HCT116 (cell line): Measurements from ENCODE around the gene MLYCD.

ENCODE experiments used
- CBX3 ChIP-seq: IDR thresholded peaks from 2 replicates; pipeline ENCODE4 v1.6.1; 2012; ENCODE audit warnings: low read depth
- EGR1 ChIP-seq: IDR thresholded peaks from 2 replicates; pipeline ENCODE4 v1.6.1; 2012; ENCODE audit warnings: low read depth
- ELF1 ChIP-seq: IDR thresholded peaks from 2 replicates; pipeline ENCODE4 v1.6.1; 2012; ENCODE audit warnings: low read depth, borderline replicate concordance
- EZH2 ChIP-seq: fragments of 200-600 bp; sonication (generic); IDR thresholded peaks from 2 replicates; pipeline ENCODE4 v1.6.1; 2017; ENCODE audit warnings: antibody characterized with exemption, mixed run types
- EZH2phosphoT487 ChIP-seq: fragments of 200-600 bp; IDR thresholded peaks from 2 replicates; pipeline ENCODE4 v1.6.1; 2018; ENCODE audit warnings: antibody characterized with exemption, borderline replicate concordance
- FOSL1 ChIP-seq: IDR thresholded peaks from 2 replicates; pipeline ENCODE4 v1.6.1; 2012; ENCODE audit warnings: low read depth
- POLR2A ChIP-seq: IDR thresholded peaks from 2 replicates; pipeline ENCODE4 v1.7.0; 2011; ENCODE audit warnings: borderline replicate concordance; ENCODE audit not compliant: insufficient read depth, insufficient read length; ENCODE audit errors: extremely low read depth
- POLR2AphosphoS5 ChIP-seq: IDR thresholded peaks from 2 replicates; pipeline ENCODE4 v1.6.1; 2011; ENCODE audit warnings: mild to moderate bottlenecking, low read depth, low read length, moderate library complexity
- SP1 ChIP-seq: IDR thresholded peaks from 2 replicates; pipeline ENCODE4 v1.6.1; 2012; ENCODE audit warnings: low read depth
- TCF7L2 ChIP-seq: IDR thresholded peaks from 2 replicates; pipeline ENCODE4 v1.7.0; 2011; ENCODE audit warnings: borderline replicate concordance, inconsistent platforms; ENCODE audit not compliant: insufficient read depth, insufficient read length; ENCODE audit errors: extremely low read depth
- TF ChIP-seq, protein P1 (sequence below), 3 experiments: fragments of 200-600 bp in 1 of 3; sonication (generic) in 1 of 3; IDR thresholded peaks in 2 of 3; conservative IDR thresholded peaks in 1 of 3; 2 replicates each; pipeline ENCODE4 v1.5.1; 2012 to 2017; ENCODE audit warnings: low read depth in 2 of 3, low read length in 2 of 3, antibody characterized with exemption in 1 of 3, borderline replicate concordance in 1 of 3, control low read depth in 1 of 3, mild to moderate bottlenecking in 1 of 3, mixed read lengths in 1 of 3, mixed run types in 1 of 3, moderate library complexity in 1 of 3; ENCODE audit not compliant: insufficient read depth in 1 of 3
- TF ChIP-seq, protein P2 (sequence below): IDR thresholded peaks from 2 replicates; pipeline ENCODE4 v1.6.1; 2012; ENCODE audit warnings: low read depth
- TF ChIP-seq, protein P3 (sequence below): IDR thresholded peaks from 2 replicates; pipeline ENCODE4 v1.6.1; 2012

DNA sequence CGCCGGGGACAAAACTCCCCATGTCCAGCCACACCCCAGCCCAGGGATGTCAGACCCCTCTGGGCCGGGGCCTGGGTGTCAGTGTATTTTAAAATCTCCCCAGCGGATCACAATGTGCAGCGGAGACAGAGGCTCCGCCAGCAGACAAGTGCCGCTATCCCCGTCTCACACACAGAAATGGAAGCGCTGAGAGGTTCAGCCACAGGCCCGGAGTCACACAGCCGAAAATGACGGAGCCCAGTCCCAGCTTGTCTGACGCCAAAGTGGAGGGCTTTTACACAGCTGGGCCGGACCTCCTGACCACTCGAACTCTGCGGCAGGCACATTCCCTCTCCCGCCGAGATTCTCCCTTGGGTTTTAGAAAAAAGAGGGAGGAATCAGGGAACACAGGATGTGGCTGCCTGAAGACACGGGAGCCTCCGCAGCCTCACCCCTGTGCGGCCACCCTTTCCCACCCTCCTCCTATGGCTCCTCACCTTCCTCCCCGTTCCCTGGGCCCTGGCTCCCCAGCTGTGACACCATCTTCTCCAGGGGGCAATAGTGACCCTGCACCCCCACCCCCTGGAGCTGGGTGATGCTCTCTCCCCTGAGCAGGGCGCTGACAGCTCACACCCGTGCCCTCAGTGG lies 47.4 kb downstream of the MLYCD start:
- TF ChIP-seq, protein P1, sequence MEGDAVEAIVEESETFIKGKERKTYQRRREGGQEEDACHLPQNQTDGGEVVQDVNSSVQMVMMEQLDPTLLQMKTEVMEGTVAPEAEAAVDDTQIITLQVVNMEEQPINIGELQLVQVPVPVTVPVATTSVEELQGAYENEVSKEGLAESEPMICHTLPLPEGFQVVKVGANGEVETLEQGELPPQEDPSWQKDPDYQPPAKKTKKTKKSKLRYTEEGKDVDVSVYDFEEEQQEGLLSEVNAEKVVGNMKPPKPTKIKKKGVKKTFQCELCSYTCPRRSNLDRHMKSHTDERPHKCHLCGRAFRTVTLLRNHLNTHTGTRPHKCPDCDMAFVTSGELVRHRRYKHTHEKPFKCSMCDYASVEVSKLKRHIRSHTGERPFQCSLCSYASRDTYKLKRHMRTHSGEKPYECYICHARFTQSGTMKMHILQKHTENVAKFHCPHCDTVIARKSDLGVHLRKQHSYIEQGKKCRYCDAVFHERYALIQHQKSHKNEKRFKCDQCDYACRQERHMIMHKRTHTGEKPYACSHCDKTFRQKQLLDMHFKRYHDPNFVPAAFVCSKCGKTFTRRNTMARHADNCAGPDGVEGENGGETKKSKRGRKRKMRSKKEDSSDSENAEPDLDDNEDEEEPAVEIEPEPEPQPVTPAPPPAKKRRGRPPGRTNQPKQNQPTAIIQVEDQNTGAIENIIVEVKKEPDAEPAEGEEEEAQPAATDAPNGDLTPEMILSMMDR (IDR thresholded peaks at IDR 0.05 in 2 of 3, conservative IDR thresholded peaks at IDR 0.05 in 1 of 3; ENCODE audit: borderline replicate concordance in 1 of 3, insufficient read depth in 1 of 3, low read depth in 2 of 3, low read length in 2 of 3) = no peak
- TF ChIP-seq POLR2AphosphoS5 = no peak
- no peak for TF ChIP-seq POLR2A
- TF ChIP-seq EZH2 = no peak
- no peak for TF ChIP-seq TCF7L2
- no peak for TF ChIP-seq ELF1
- TF ChIP-seq, protein P2, sequence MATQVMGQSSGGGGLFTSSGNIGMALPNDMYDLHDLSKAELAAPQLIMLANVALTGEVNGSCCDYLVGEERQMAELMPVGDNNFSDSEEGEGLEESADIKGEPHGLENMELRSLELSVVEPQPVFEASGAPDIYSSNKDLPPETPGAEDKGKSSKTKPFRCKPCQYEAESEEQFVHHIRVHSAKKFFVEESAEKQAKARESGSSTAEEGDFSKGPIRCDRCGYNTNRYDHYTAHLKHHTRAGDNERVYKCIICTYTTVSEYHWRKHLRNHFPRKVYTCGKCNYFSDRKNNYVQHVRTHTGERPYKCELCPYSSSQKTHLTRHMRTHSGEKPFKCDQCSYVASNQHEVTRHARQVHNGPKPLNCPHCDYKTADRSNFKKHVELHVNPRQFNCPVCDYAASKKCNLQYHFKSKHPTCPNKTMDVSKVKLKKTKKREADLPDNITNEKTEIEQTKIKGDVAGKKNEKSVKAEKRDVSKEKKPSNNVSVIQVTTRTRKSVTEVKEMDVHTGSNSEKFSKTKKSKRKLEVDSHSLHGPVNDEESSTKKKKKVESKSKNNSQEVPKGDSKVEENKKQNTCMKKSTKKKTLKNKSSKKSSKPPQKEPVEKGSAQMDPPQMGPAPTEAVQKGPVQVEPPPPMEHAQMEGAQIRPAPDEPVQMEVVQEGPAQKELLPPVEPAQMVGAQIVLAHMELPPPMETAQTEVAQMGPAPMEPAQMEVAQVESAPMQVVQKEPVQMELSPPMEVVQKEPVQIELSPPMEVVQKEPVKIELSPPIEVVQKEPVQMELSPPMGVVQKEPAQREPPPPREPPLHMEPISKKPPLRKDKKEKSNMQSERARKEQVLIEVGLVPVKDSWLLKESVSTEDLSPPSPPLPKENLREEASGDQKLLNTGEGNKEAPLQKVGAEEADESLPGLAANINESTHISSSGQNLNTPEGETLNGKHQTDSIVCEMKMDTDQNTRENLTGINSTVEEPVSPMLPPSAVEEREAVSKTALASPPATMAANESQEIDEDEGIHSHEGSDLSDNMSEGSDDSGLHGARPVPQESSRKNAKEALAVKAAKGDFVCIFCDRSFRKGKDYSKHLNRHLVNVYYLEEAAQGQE = no peak
- TF ChIP-seq EGR1 = no peak
- TF ChIP-seq SP1 = no peak
- TF ChIP-seq, protein P3, sequence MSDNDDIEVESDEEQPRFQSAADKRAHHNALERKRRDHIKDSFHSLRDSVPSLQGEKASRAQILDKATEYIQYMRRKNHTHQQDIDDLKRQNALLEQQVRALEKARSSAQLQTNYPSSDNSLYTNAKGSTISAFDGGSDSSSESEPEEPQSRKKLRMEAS = no peak
- TF ChIP-seq CBX3 = no peak
- TF ChIP-seq FOSL1 = no peak
- TF ChIP-seq EZH2phosphoT487 = no peak
